PFSK-1 (cell line): ENCODE results near the gene OR52B6. TPM values are rescaled to one million over a fixed set of nuclear protein-coding genes. Genes with fewer than 3 reads are reported as not detected.

Experiments used
- FOXP2 ChIP-seq: optimal IDR thresholded peaks from 2 replicates; pipeline ENCODE3; 2011; ENCODE audit warnings: borderline replicate concordance, control low read depth, inconsistent platforms; ENCODE audit not compliant: insufficient read depth; ENCODE audit errors: extremely low read length, extremely low read depth
- POLR2AphosphoS5 ChIP-seq: IDR thresholded peaks from 2 replicates; pipeline ENCODE4 v1.6.1; 2012; ENCODE audit warnings: low read depth, mild to moderate bottlenecking, control low read depth, low read length, moderate library complexity
- SIN3A ChIP-seq: IDR thresholded peaks from 2 replicates; pipeline ENCODE4 v1.6.1; 2012; ENCODE audit warnings: mild to moderate bottlenecking, low read length, moderate library complexity, borderline replicate concordance; ENCODE audit not compliant: insufficient read depth
- TAF1 ChIP-seq: IDR thresholded peaks from 2 replicates; pipeline ENCODE4 v1.6.1; 2012; ENCODE audit warnings: low read length, control low read depth, borderline replicate concordance; ENCODE audit not compliant: insufficient read depth
- polyA plus RNA-seq: library from polyadenylated mRNA; unstranded; fragments of >200 nt; gene quantifications from one replicate; pipeline ENCODE4 v1.2.1, GENCODE V29; 2012; ENCODE audit warnings: low read depth, missing spikeins; ENCODE audit not compliant: insufficient read length
- TF ChIP-seq, protein P1 (sequence below), 2 experiments: IDR thresholded peaks; 2 replicates each; pipeline versions ENCODE4 v1.6.1 to v1.8.0; 2011 to 2012; ENCODE audit warnings: low read depth in 2 of 2, low read length in 2 of 2, control low read depth in 1 of 2, inconsistent platforms in 1 of 2, mild to moderate bottlenecking in 1 of 2, moderate library complexity in 1 of 2; ENCODE audit not compliant: insufficient read depth in 1 of 2

The OR52B6 gene
- not detected for polyA plus RNA-seq

- TF ChIP-seq FOXP2 (no peak), TAF1 (no peak), SIN3A (no peak), POLR2AphosphoS5 (no peak)
- TF ChIP-seq, protein P1, sequence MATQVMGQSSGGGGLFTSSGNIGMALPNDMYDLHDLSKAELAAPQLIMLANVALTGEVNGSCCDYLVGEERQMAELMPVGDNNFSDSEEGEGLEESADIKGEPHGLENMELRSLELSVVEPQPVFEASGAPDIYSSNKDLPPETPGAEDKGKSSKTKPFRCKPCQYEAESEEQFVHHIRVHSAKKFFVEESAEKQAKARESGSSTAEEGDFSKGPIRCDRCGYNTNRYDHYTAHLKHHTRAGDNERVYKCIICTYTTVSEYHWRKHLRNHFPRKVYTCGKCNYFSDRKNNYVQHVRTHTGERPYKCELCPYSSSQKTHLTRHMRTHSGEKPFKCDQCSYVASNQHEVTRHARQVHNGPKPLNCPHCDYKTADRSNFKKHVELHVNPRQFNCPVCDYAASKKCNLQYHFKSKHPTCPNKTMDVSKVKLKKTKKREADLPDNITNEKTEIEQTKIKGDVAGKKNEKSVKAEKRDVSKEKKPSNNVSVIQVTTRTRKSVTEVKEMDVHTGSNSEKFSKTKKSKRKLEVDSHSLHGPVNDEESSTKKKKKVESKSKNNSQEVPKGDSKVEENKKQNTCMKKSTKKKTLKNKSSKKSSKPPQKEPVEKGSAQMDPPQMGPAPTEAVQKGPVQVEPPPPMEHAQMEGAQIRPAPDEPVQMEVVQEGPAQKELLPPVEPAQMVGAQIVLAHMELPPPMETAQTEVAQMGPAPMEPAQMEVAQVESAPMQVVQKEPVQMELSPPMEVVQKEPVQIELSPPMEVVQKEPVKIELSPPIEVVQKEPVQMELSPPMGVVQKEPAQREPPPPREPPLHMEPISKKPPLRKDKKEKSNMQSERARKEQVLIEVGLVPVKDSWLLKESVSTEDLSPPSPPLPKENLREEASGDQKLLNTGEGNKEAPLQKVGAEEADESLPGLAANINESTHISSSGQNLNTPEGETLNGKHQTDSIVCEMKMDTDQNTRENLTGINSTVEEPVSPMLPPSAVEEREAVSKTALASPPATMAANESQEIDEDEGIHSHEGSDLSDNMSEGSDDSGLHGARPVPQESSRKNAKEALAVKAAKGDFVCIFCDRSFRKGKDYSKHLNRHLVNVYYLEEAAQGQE (IDR thresholded peaks at IDR 0.05; ENCODE audit: insufficient read depth in 1 of 2, low read depth in 2 of 2, low read length in 2 of 2), result no peak
These were observed at the start of gene OR52B6 for GRCh38 chr11:5580577-5580976. TSS of gene OR52B6 (plus strand) at chr11:5580877. CDS start at chr11:5580877, 0 bp downstream.

- TF ChIP-seq SIN3A (no peak), TAF1 (no peak), FOXP2 (no peak), POLR2AphosphoS5 (no peak)
- TF ChIP-seq, protein P1 (IDR thresholded peaks at IDR 0.05; ENCODE audit: insufficient read depth in 1 of 2, low read depth in 2 of 2, low read length in 2 of 2), result no peak
These were observed 49.4 kb upstream of the OR52B6 start for GRCh38 chr11:5531053-5531831.

GRCh38 chr11:5534046-5534445, 46.6 kb upstream of the OR52B6 start:
- TF ChIP-seq TAF1 (no peak), SIN3A (no peak), POLR2AphosphoS5 (no peak), FOXP2 (no peak)
- TF ChIP-seq, protein P1 (IDR thresholded peaks at IDR 0.05; ENCODE audit: insufficient read depth in 1 of 2, low read depth in 2 of 2, low read length in 2 of 2), result no peak

DNA sequence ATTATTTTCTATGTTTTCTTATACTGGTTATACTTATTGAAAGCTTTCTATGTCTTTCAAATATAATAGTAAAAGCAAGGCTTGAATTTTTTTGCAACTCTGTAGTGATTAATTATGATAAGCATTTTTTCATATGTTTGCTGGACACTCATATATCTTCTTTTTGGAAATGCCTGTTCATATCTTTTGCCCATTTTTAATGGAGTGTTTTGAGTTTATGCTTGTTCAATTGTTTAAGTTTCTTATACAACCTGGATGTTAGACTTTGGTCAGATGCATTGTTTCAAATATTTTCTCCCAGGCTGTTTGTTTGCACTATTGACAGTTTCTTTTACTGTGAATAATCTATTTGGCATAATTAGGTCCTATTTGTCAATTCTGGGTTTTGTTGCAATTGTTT, 44.2 kb upstream of the OR52B6 start:
- TF ChIP-seq POLR2AphosphoS5 (no peak), FOXP2 (no peak), SIN3A (no peak), TAF1 (no peak)
- TF ChIP-seq, protein P1 (IDR thresholded peaks at IDR 0.05; ENCODE audit: insufficient read depth in 1 of 2, low read depth in 2 of 2, low read length in 2 of 2), result no peak
